Measurements from ENCODE around the gene PEMT. TPM values are rescaled to one million over a fixed set of nuclear protein-coding genes. Genes with fewer than 3 reads are reported as not detected.
A peak's percentile ranks its signal among the peaks of the same experiment; 100 is the strongest.

The PEMT gene
- total and polyA plus RNA-seq, 2 of the 8 experiments (the other 6 are each of a cell fraction or from before 2014, with no cell fraction given), result 42.0 to 118 TPM

GRCh38 chr17:17633310-17633709 lies 41.8 kb upstream of the PEMT start:
- Histone ChIP-seq H4K20me1 (replicated peaks in 1 of 2; ENCODE audit: control insufficient read depth in 1 of 2, insufficient read depth in 2 of 2, low read length in 2 of 2) (no peaks in the 10 kb centered on the region), H2BK15ac (ENCODE audit: low read length) (no peak overlapping the region), H3K4me2 (ENCODE audit: insufficient read depth in 1 of 2, low read depth in 2 of 2, low read length in 2 of 2) (no peak overlapping the region), H3K27me3 (replicated peaks in 1 of 4; ENCODE audit: control insufficient read depth in 3 of 4, extremely low read depth in 1 of 4, insufficient read depth in 3 of 4, low read length in 3 of 4) (no peaks in the 10 kb centered on the region; a peak in 1 of 7 replicates), H3K18ac (ENCODE audit: extremely low read depth, low read length) (no peak overlapping the region; the same call in 1 of the 2 replicates), H3K36me3 (ENCODE audit: control insufficient read depth in 2 of 4, insufficient read depth in 4 of 4, low read length in 3 of 4) (no peaks in the 10 kb centered on the region), H3K4ac (replicated peaks; ENCODE audit: insufficient read length, low read depth, low read length) (no peak overlapping the region), H3K23me2 (ENCODE audit: low read depth, low read length) (no peaks in the 10 kb centered on the region; the same call in 1 of the 2 replicates), H2BK120ac (replicated peaks; ENCODE audit: low read depth, low read length) (no peak overlapping the region), H3K9me3 (ENCODE audit: insufficient read depth in 2 of 2, low read depth in 1 of 2, low read length in 1 of 2) (peaks cover 0 to 10% of the 10 kb centered on the region in 2 experiments; a peak in 1 of 4 replicates), H2BK20ac (ENCODE audit: low read length) (0 out of 2 replicates have a peak overlapping the region, but pooled peaks have one; percentile 86), H3K23ac (ENCODE audit: insufficient read length) (no peak overlapping the region), H2BK5ac (ENCODE audit: low read depth, low read length) (peak overlapping the region; percentile 20; the same call in 1 of the 2 replicates), H4K91ac (replicated peaks; ENCODE audit: insufficient read length, low read length) (peak overlapping the region; percentile 26), H4K8ac (ENCODE audit: extremely low read depth, insufficient read depth, low read length) (no peak overlapping the region), H3K4me3 (ENCODE audit: extremely low read depth in 1 of 4, insufficient read depth in 2 of 4, low read depth in 3 of 4, low read length in 4 of 4) (no peak overlapping the region), H4K5ac (ENCODE audit: insufficient read length, low read depth, low read length) (no peak overlapping the region), H2BK12ac (ENCODE audit: low read depth, low read length) (no peak overlapping the region; the same call in 1 of the 2 replicates), H2AFZ (ENCODE audit: low read length) (no peak overlapping the region), H3K79me1 (ENCODE audit: low read depth, low read length) (no peaks in the 10 kb centered on the region), H2AK5ac (ENCODE audit: low read depth, low read length) (no peak overlapping the region), H3K9ac (replicated peaks in 1 of 4; ENCODE audit: extremely low read depth in 1 of 4, low read depth in 3 of 4, low read length in 3 of 4) (no peak overlapping the region), H3K4me1 (replicated peaks in 1 of 4; ENCODE audit: control insufficient read depth in 3 of 4, insufficient read depth in 4 of 4, low read length in 3 of 4) (0 out of 7 replicates have a peak, but pooled peaks cover 0 to 3% (median 0%) of the 10 kb centered on the region in 4 experiments), H3K56ac (replicated peaks; ENCODE audit: insufficient read length, low read depth, low read length) (no peak overlapping the region), H3K14ac (ENCODE audit: insufficient read length) (no peak overlapping the region), H3K79me2 (ENCODE audit: control insufficient read depth in 1 of 2, insufficient read depth in 2 of 2, low read length in 2 of 2) (no peaks in the 10 kb centered on the region), H3K27ac (ENCODE audit: low read depth, low read length) (no peak overlapping the region)
- CTCF ChIA-PET (ENCODE audit: partially characterized antibody), result interaction anchor here (1.1 to 3.8 kb wide), 5 partner anchors 8 to 278 kb away, joined by 3 to 24 read pairs (median 6); no protein-coding TSS in a partner anchor
- TF ChIP-seq JUND (IDR thresholded peaks at IDR 0.05; ENCODE audit: low read length), result no peak
- no peak for TF ChIP-seq E2F6 (IDR thresholded peaks at IDR 0.05)
- TF ChIP-seq CREB1 (IDR thresholded peaks at IDR 0.05), result no peak
- no peak for TF ChIP-seq CTBP2 (IDR thresholded peaks at IDR 0.05; ENCODE audit: borderline replicate concordance, insufficient read depth, insufficient read length, low read length)
- no peak for TF ChIP-seq ZNF274 (IDR thresholded peaks at IDR 0.05; ENCODE audit: borderline replicate concordance, extremely low read depth, low read length)
- TF ChIP-seq CHD2 (IDR thresholded peaks at IDR 0.05; ENCODE audit: low read length), result no peak
- TF ChIP-seq FOSL1 (IDR thresholded peaks at IDR 0.05; ENCODE audit: insufficient read depth, low read depth, low read length), result no peak
- no peak for TF ChIP-seq CBX5 (IDR thresholded peaks at IDR 0.05; ENCODE audit: low read depth, low read length)
- no peak for TF ChIP-seq TCF12 (IDR thresholded peaks at IDR 0.05; ENCODE audit: low read depth, low read length)
- no peak for TF ChIP-seq EGR1 (IDR thresholded peaks at IDR 0.05; ENCODE audit: borderline replicate concordance, low read depth, low read length)
- TF ChIP-seq POLR2AphosphoS5 (IDR thresholded peaks at IDR 0.05; ENCODE audit: low read depth, low read length), result no peak
- POLR2A ChIA-PET (ENCODE audit: partially characterized antibody), result interaction anchor here (1.8 to 2.5 kb wide), 2 partner anchors 12 to 136 kb away, joined by 3 to 5 read pairs; partner anchors contain the start of gene RASD1
- DNase-seq (ENCODE audit: low read depth in 1 of 2, low spot score in 2 of 2), result no peak
- 95% methylated on average over 6 of the region's 6 CpGs; no CpG with 5 or more reads in 1 of the 2 experiments for WGBS, 2 experiments (ENCODE audit: extremely low coverage in 1 of 2, insufficient coverage in 1 of 2, insufficient read length in 1 of 2, insufficient replicate concordance in 2 of 2, low coverage in 1 of 2, low lambda C conversion rate in 2 of 2, missing lambda C conversion rate in 1 of 2)
- no peak for FAIRE-seq

Data from H1 (cell line).